HG03159 (cell line): Measurements from ENCODE around the gene AUTS2.

ENCODE experiments used
- ATAC-seq: cut with Tn5 transposase; IDR thresholded peaks from one replicate; pipeline ENCODE4 v1.9.1; 2021; ENCODE audit warnings: mild to moderate bottlenecking, moderate library complexity; ENCODE audit not compliant: unreplicated experiment

Gene AUTS2

GRCh38 chr7:69751026-69751425 is 152.8 kb downstream of the AUTS2 start:
- no peak for ATAC-seq

- ATAC-seq = no peak
These were observed 155.7 kb downstream of the AUTS2 start for GRCh38 chr7:69753981-69754380.

DNA sequence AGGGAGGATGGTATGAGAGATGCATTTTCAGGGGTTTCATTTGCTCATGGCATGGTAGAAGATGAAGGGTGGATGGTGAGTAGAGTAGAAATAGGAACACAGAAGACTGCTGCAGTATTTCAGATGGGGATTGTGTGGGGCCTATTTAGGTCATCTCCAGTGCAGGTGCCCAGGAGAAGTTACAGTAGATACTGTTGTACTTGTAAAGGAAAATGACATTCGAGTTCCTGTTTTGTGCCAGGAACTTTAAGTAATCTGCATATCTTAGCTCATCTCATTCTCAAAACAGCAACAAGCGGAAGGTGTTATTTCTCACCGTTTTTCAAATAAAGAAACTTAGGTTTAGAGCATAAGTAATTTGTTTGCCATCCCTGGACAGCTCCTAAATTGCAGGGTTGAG is 156.2 kb downstream of the AUTS2 start:
- ATAC-seq = no peak

GRCh38 chr7:69756235-69756634 is 158.0 kb downstream of the AUTS2 start:
- no peak for ATAC-seq

- ATAC-seq = no peak
These were observed 159.3 kb downstream of the AUTS2 start for GRCh38 chr7:69757528-69757927.

GRCh38 chr7:69757981-69758430 is 159.7 kb downstream of the AUTS2 start:
- ATAC-seq = no peak

DNA sequence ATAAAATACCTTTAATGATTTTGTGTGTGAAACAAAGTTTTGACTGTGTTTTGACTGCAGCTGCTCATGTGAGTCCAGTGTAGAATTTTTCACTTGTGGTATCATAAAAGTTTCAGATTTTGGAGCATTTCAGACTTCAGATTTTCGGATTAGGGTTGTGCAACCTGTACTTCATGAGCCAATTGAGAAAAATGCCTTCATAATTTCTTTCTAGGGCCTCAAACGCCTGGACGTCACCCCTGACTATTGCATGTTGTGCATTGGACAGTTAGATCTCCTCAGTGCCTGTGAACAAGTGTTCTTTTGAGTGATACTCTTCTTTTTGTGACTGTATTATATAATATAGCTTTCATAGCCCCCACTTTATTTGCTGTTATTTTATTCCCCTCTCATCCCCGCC is 161.1 kb downstream of the AUTS2 start:
- ATAC-seq = no peak

GRCh38 chr7:69761290-69761922 is 163.1 kb downstream of the AUTS2 start:
- no peak for ATAC-seq

GRCh38 chr7:69762821-69763352 is 164.6 kb downstream of the AUTS2 start:
- no peak for ATAC-seq

GRCh38 chr7:69763513-69763912 is 165.2 kb downstream of the AUTS2 start:
- ATAC-seq = no peak

- no peak for ATAC-seq
These were observed 165.9 kb downstream of the AUTS2 start for GRCh38 chr7:69764147-69764546.

- no peak for ATAC-seq
These were observed 166.4 kb downstream of the AUTS2 start for GRCh38 chr7:69764681-69765080.

GRCh38 chr7:69765879-69766278 is 167.6 kb downstream of the AUTS2 start:
- ATAC-seq = no peak

DNA sequence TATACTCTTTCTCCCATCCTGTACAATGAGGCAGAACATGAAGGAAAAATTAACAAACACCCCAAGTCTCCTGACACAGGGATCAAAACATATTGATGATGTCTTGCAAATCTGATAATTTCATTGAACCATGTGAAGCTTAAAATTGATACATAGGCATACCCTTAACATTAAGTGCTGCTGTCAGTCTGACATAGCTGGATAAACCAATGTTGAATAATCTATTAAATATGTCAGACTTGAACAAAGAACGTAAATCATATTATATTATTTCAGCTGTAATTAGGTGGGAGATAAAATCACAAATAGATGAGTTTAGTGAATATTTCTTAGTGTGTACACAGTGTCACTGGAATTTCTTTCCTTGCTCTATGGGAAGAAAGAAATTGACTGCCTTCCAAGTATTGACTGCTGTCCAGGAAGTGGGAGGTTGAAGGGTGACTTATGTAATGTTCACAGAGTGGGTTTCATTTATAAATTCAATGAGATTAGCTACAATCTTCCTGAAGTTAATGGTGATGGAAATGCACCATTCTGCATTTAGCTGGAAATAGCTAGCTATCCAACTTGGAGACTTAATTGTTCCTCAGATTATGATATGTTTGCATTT is 170.8 kb downstream of the AUTS2 start:
- no peak for ATAC-seq

- no peak for ATAC-seq
These were observed 171.6 kb downstream of the AUTS2 start for GRCh38 chr7:69769826-69770225.

GRCh38 chr7:69770613-69771012 is 172.3 kb downstream of the AUTS2 start:
- ATAC-seq = no peak

- no peak for ATAC-seq
These were observed 174.6 kb downstream of the AUTS2 start for GRCh38 chr7:69772718-69773436.

DNA sequence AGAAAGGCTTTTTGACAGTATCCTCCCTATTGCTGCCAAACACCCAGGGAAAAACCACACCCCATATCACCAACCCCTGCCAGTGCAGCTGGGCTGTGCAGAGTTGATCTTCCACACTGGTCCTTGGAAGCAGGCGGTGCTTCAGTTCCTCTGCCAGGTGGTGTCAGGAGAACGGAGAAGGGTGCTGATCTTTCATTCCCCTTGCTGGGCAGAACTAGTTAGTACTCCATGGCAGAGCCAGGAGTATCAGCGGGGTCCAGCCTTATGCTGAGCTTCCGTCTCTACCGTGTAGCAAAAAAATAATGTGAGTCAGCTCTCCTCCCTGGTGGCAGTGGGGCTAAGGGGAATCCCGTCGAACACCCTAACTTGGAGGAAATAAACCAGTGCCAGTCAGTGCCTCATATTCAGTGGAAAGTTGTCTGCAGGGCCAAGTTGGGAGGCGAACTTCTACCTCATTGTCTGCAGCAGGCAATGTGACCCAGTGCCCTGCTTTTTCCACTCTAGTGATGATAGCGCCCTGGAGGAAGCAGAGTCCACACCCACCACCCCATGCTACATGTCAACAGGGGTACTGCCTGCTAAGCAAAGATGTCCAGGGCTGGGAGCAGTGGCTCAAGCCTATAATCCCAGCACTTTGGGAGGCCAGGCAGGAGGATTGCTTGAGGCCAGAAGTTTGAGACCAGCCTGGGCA is 175.4 kb downstream of the AUTS2 start:
- no peak for ATAC-seq

GRCh38 chr7:69775231-69775771 is 177.0 kb downstream of the AUTS2 start:
- ATAC-seq = no peak

- ATAC-seq = no peak
These were observed 178.3 kb downstream of the AUTS2 start for GRCh38 chr7:69776611-69777010.

DNA sequence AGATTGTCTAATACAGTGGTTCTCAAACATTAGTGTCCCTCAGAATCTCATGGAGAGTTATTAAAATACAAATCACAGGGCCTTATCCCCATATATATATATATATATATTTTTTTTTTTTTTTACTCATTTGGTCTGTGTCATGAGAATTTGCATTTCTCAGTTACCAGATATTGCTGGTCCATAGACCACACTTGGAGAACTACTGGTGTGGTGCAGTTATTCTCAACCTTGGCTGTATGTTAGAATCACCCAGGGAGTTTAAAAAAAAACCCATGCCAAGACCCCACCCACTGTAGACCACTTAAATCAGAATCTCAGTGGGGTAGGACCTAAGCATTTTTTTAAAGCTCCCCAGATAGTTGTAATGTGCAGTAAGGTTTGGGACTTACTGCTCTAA is 179.9 kb downstream of the AUTS2 start:
- ATAC-seq = no peak
